SK-N-SH treated with all-trans-retinoic acid at 6 μM for 48 hours (cell line): ENCODE data around the gene COL9A3.
A peak's percentile ranks its signal among the peaks of the same experiment; 100 is the strongest.

Experiments used
- BACH2 ChIP-seq: fragments of 250-450 bp; sonication (Bioruptor Pico); IDR thresholded peaks from 2 replicates; pipeline ENCODE4 v1.9.0; 2021; ENCODE audit warnings: mild to moderate bottlenecking, borderline replicate concordance
- CSDC2 ChIP-seq: fragments of 250-450 bp; sonication (Bioruptor Pico); IDR thresholded peaks from 2 replicates; pipeline ENCODE4 v1.5.0; 2020; ENCODE audit warnings: mild to moderate bottlenecking, moderate library complexity
- PATZ1 ChIP-seq: fragments of 250-450 bp; sonication (Bioruptor Pico); IDR thresholded peaks from 2 replicates; pipeline ENCODE4 v1.8.0; 2020; ENCODE audit warnings: mild to moderate bottlenecking, moderate library complexity, borderline replicate concordance
- PPARA ChIP-seq: fragments of 250-450 bp; sonication (Bioruptor Pico); IDR thresholded peaks from 2 replicates; pipeline ENCODE4 v1.5.0; 2020; ENCODE audit warnings: mild to moderate bottlenecking, borderline replicate concordance
- TCF4 ChIP-seq: fragments of 250-450 bp; sonication (Bioruptor Pico); IDR thresholded peaks from 2 replicates; pipeline ENCODE4 v1.8.0; 2021; ENCODE audit warnings: mild to moderate bottlenecking, moderate library complexity, borderline replicate concordance
- TSHZ2 ChIP-seq: fragments of 250-450 bp; sonication (Bioruptor Pico); IDR thresholded peaks from 2 replicates; pipeline ENCODE4 v1.5.0; 2020; ENCODE audit warnings: mild to moderate bottlenecking, moderate library complexity
- ZC3H10 ChIP-seq: fragments of 250-450 bp; sonication (Bioruptor Pico); IDR thresholded peaks from 2 replicates; pipeline ENCODE4 v1.5.1; 2021; ENCODE audit warnings: mild to moderate bottlenecking, moderate library complexity
- ZFP3 ChIP-seq: fragments of 250-450 bp; sonication (Bioruptor Pico); IDR thresholded peaks from 2 replicates; pipeline ENCODE4 v1.5.0; 2020; ENCODE audit warnings: mild to moderate bottlenecking, moderate library complexity
- ZFP30 ChIP-seq: fragments of 450-650 bp; formaldehyde crosslinking; IDR thresholded peaks from 2 replicates; pipeline ENCODE4 v1.5.0; 2022; ENCODE audit warnings: mild to moderate bottlenecking, moderate library complexity
- ZNF70 ChIP-seq: fragments of 450-650 bp; formaldehyde crosslinking; IDR thresholded peaks from 2 replicates; pipeline ENCODE4 v1.5.0; 2020; ENCODE audit warnings: mild to moderate bottlenecking, moderate library complexity
- TF ChIP-seq, protein P1 (sequence below): fragments of 250-450 bp; sonication (Bioruptor Pico); IDR thresholded peaks from 2 replicates; pipeline ENCODE4 v1.5.1; 2020; ENCODE audit warnings: low read depth, mild to moderate bottlenecking, moderate library complexity

DNA sequence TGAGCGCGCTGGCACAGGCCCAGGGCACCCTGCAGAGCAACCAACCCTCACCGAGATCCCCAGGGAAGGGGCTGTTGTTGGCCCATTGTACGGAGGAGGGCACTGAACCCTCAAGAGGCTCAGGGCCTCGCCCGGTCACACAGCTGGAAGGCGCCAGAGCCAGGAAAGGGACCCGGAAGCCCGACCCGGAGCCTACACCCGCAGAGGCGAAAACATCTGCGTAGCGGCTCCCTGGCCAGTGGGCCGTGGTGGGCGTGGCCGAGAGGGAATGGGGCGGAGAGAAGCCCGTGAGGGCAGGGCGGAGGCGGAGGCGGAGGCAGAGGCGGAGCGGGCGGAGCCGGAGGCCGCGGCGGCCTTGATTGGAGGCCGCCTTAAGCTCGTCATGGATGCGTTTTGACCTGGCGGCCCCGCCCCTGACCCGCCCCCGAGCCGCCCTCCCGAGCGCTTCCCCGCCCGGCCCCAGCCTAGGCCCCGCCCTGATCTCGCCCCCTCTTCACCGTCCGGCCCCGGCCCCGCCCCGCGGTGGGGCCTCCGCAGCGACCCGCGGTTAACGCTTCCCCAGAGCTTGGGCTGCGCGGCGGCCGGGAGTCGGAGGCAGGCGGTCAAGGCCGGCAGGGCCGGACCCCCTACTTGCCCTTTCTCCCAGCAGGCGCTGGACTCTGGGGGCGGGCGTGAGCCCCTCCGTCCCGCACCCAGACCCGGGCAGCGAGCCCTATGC, 22.7 kb upstream of the COL9A3 start:
- no peak for TF ChIP-seq PATZ1 (CRISPR knock-in tag)
- TF ChIP-seq TSHZ2 (CRISPR knock-in tag), result no peak
- TF ChIP-seq BACH2 (CRISPR knock-in tag), result no peak
- TF ChIP-seq ZFP30 (CRISPR knock-in tag), result no peak
- TF ChIP-seq TCF4, result peak; percentile 27; the same call in 1 of the 2 replicates
- TF ChIP-seq, protein P1, sequence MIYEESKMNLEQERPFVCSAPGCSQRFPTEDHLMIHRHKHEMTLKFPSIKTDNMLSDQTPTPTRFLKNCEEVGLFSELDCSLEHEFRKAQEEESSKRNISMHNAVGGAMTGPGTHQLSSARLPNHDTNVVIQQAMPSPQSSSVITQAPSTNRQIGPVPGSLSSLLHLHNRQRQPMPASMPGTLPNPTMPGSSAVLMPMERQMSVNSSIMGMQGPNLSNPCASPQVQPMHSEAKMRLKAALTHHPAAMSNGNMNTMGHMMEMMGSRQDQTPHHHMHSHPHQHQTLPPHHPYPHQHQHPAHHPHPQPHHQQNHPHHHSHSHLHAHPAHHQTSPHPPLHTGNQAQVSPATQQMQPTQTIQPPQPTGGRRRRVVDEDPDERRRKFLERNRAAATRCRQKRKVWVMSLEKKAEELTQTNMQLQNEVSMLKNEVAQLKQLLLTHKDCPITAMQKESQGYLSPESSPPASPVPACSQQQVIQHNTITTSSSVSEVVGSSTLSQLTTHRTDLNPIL, result no peak
- TF ChIP-seq PPARA, result no peak
- TF ChIP-seq ZFP3 (CRISPR knock-in tag), result no peak
- TF ChIP-seq ZC3H10 (CRISPR knock-in tag), result no peak
- TF ChIP-seq CSDC2 (CRISPR knock-in tag), result no peak
- no peak for TF ChIP-seq ZNF70 (CRISPR knock-in tag)
